ENCODE measurements around the gene VMAC.

Gene VMAC

GRCh38 chr19:5922161-5922545 lies 17.5 kb downstream of the VMAC start:
- ATAC-seq (replicated peaks) (no peak), DNase-seq (no peak)
- Mint-ChIP-seq H3K27ac (no peak overlapping the region), H3K4me3 (no peak overlapping the region), H3K27me3 (no peaks in the 10 kb centered on the region), H3K9me3 (no peaks in the 10 kb centered on the region), H3K4me1 (peaks cover under 1 to 2% of the 10 kb centered on the region in 2 donors), H3K36me3 (peaks cover 40 to 44% of the 10 kb centered on the region in 2 donors)

- H3K36me3 Mint-ChIP-seq, result peaks cover 47 to 52% of the 10 kb centered on the region in 2 donors
- peaks cover 12 to 13% of the 10 kb centered on the region in 2 donors for H3K4me1 Mint-ChIP-seq
- no peaks in the 10 kb centered on the region for H3K27me3 Mint-ChIP-seq
- no peak overlapping the region for H3K4me3 Mint-ChIP-seq
- no peak for ATAC-seq (replicated peaks)
- no peak overlapping the region for H3K27ac Mint-ChIP-seq
- DNase-seq, result no peak
- H3K9me3 Mint-ChIP-seq, result no peaks in the 10 kb centered on the region
Measured at GRCh38 chr19:5923356-5923755, 18.7 kb downstream of the VMAC start.

- peaks cover 41 to 54% of the 10 kb centered on the region in 2 donors for H3K36me3 Mint-ChIP-seq
- H3K9me3 Mint-ChIP-seq, result no peaks in the 10 kb centered on the region
- no peaks in the 10 kb centered on the region for H3K27me3 Mint-ChIP-seq
- no peak overlapping the region for H3K27ac Mint-ChIP-seq
- H3K4me3 Mint-ChIP-seq, result no peak overlapping the region
- no peak for DNase-seq
- no peak for ATAC-seq (replicated peaks)
- H3K4me1 Mint-ChIP-seq, result peaks cover 13 to 14% of the 10 kb centered on the region in 2 donors
Measured at GRCh38 chr19:5925830-5926427, 21.3 kb downstream of the VMAC start.

GRCh38 chr19:5926641-5927440 lies 22.2 kb downstream of the VMAC start:
- no peak overlapping the region for H3K4me3 Mint-ChIP-seq
- peak overlapping the region; percentile 65 for H3K27ac Mint-ChIP-seq
- no peak for DNase-seq

GRCh38 chr19:5927441-5927821 lies 22.8 kb downstream of the VMAC start:
- DNase-seq, result peak; percentile 48
- ATAC-seq (replicated peaks), result peak; percentile 96 to 97
- H3K9me3 Mint-ChIP-seq, result no peaks in the 10 kb centered on the region
- peaks cover 13 to 14% of the 10 kb centered on the region in 2 donors for H3K4me1 Mint-ChIP-seq
- H3K36me3 Mint-ChIP-seq, result peaks cover 45 to 58% of the 10 kb centered on the region in 2 donors
- no peak overlapping the region for H3K4me3 Mint-ChIP-seq
- peak overlapping the region; percentile 20 for H3K27ac Mint-ChIP-seq
- no peaks in the 10 kb centered on the region for H3K27me3 Mint-ChIP-seq

More at GRCh38 chr19:5926641-5927440, 22.2 kb downstream of the VMAC start:
- no peak for ATAC-seq (replicated peaks)
- peaks cover 13 to 14% of the 10 kb centered on the region in 2 donors for H3K4me1 Mint-ChIP-seq
- H3K36me3 Mint-ChIP-seq, result peaks cover 46 to 58% of the 10 kb centered on the region in 2 donors
- H3K9me3 Mint-ChIP-seq, result no peaks in the 10 kb centered on the region
- no peaks in the 10 kb centered on the region for H3K27me3 Mint-ChIP-seq

- H3K27ac Mint-ChIP-seq, result peak overlapping the region; percentile 63
- peaks cover 38 to 51% of the 10 kb centered on the region in 2 donors for H3K36me3 Mint-ChIP-seq
- no peak for ATAC-seq (replicated peaks)
- DNase-seq, result no peak
- peaks cover 12 to 13% of the 10 kb centered on the region in 2 donors for H3K4me1 Mint-ChIP-seq
- H3K9me3 Mint-ChIP-seq, result no peaks in the 10 kb centered on the region
- no peaks in the 10 kb centered on the region for H3K27me3 Mint-ChIP-seq
- H3K4me3 Mint-ChIP-seq, result no peak overlapping the region
Measured at GRCh38 chr19:5929179-5929578, 24.5 kb downstream of the VMAC start.

GRCh38 chr19:5929625-5930024 lies 25.0 kb downstream of the VMAC start:
- no peak for ATAC-seq (replicated peaks)
- peaks cover 13 to 14% of the 10 kb centered on the region in 2 donors for H3K4me1 Mint-ChIP-seq
- H3K36me3 Mint-ChIP-seq, result peaks cover 38 to 50% of the 10 kb centered on the region in 2 donors
- no peak for DNase-seq
- no peaks in the 10 kb centered on the region for H3K27me3 Mint-ChIP-seq
- no peaks in the 10 kb centered on the region for H3K9me3 Mint-ChIP-seq
- no peak overlapping the region for H3K4me3 Mint-ChIP-seq
- H3K27ac Mint-ChIP-seq, result no peak overlapping the region

GRCh38 chr19:5931251-5931650 lies 26.6 kb downstream of the VMAC start:
- H3K36me3 Mint-ChIP-seq, result peaks cover 40 to 50% of the 10 kb centered on the region in 2 donors
- H3K9me3 Mint-ChIP-seq, result no peaks in the 10 kb centered on the region
- DNase-seq (no peak), ATAC-seq (replicated peaks) (no peak)
- no peak overlapping the region for H3K27ac Mint-ChIP-seq
- no peaks in the 10 kb centered on the region for H3K27me3 Mint-ChIP-seq
- H3K4me3 Mint-ChIP-seq, result no peak overlapping the region
- peaks cover 13 to 15% of the 10 kb centered on the region in 2 donors for H3K4me1 Mint-ChIP-seq

GRCh38 chr19:5932146-5932545 lies 27.5 kb downstream of the VMAC start:
- H3K4me3 Mint-ChIP-seq, result no peak overlapping the region
- no peaks in the 10 kb centered on the region for H3K27me3 Mint-ChIP-seq
- peaks cover 13 to 14% of the 10 kb centered on the region in 2 donors for H3K4me1 Mint-ChIP-seq
- H3K36me3 Mint-ChIP-seq, result peaks cover 43 to 54% of the 10 kb centered on the region in 2 donors
- DNase-seq (no peak), ATAC-seq (replicated peaks) (no peak)
- H3K27ac Mint-ChIP-seq, result no peak overlapping the region
- H3K9me3 Mint-ChIP-seq, result no peaks in the 10 kb centered on the region

- ATAC-seq (replicated peaks) (no peak), DNase-seq (no peak)
- Mint-ChIP-seq H3K9me3 (no peaks in the 10 kb centered on the region), H3K4me3 (no peak overlapping the region), H3K27ac (no peak overlapping the region), H3K27me3 (no peaks in the 10 kb centered on the region), H3K36me3 (peaks cover 45 to 57% of the 10 kb centered on the region in 2 donors), H3K4me1 (peaks cover 7 to 9% of the 10 kb centered on the region in 2 donors)
Measured at GRCh38 chr19:5932609-5933262, 28.1 kb downstream of the VMAC start.

- no peaks in the 10 kb centered on the region for H3K9me3 Mint-ChIP-seq
- ATAC-seq (replicated peaks) (no peak), DNase-seq (no peak)
- peaks cover 0 to 2% of the 10 kb centered on the region in 2 donors for H3K4me1 Mint-ChIP-seq
- H3K36me3 Mint-ChIP-seq, result peaks cover 38 to 50% of the 10 kb centered on the region in 2 donors
- H3K27me3 Mint-ChIP-seq, result no peaks in the 10 kb centered on the region
- H3K4me3 Mint-ChIP-seq, result no peak overlapping the region
- H3K27ac Mint-ChIP-seq, result peak overlapping the region; percentile 51
Measured at GRCh38 chr19:5933391-5934068, 28.9 kb downstream of the VMAC start.

GRCh38 chr19:5934069-5934401 lies 29.4 kb downstream of the VMAC start:
- Mint-ChIP-seq H3K27ac (no peak overlapping the region), H3K4me3 (no peak overlapping the region), H3K4me1 (peaks cover 0 to 2% of the 10 kb centered on the region in 2 donors), H3K27me3 (no peaks in the 10 kb centered on the region), H3K9me3 (no peaks in the 10 kb centered on the region), H3K36me3 (peaks cover 35 to 45% of the 10 kb centered on the region in 2 donors)
- ATAC-seq (replicated peaks), result no peak
- DNase-seq, result no peak

- Mint-ChIP-seq H3K27me3 (no peaks in the 10 kb centered on the region), H3K9me3 (no peaks in the 10 kb centered on the region), H3K36me3 (peaks cover 36 to 49% of the 10 kb centered on the region in 2 donors), H3K4me3 (no peak overlapping the region), H3K27ac (peak overlapping the region; percentile 20), H3K4me1 (peaks cover 0 to 2% of the 10 kb centered on the region in 2 donors)
- ATAC-seq (replicated peaks) (no peak), DNase-seq (no peak)
Measured at GRCh38 chr19:5934774-5935472, 30.3 kb downstream of the VMAC start.

Measured in stimulated activated naive B cell treated with anti-CD40 and anti-IgM and Interleukin-4, amounts not matched to agents 10 μg/mL and 1 μg/mL and 100 μg/mL, for 72 hours (primary cell).